Adrenal gland (tissue), 12 donors: Measurements from ENCODE around the gene CCSER1. TPM values are rescaled to one million over a fixed set of nuclear protein-coding genes. Genes with fewer than 3 reads are reported as not detected.

Experiments
- DNase-seq, 7 donors: peaks; one replicate each; pipeline ENCODE4 v3.0.0-alpha.2; 2019 to 2020
- H3K27ac ChIP-seq, 5 donors: fragments of 200-600 bp; sonication (generic) in 4 of 5; 1 replicate in 3 of 5; 2 replicates in 2 of 5; pipeline versions ENCODE4 v1.5.1 to v1.8.0; 2016 to 2020; ENCODE audit warnings: mild to moderate bottlenecking in 1 of 5
- H3K27me3 ChIP-seq: fragments of 200-600 bp; 2 replicates; pipeline ENCODE4 v1.8.0; 2021
- H3K36me3 ChIP-seq, 2 donors: fragments of 200-600 bp; replicated peaks in 1 of 2; 1 replicate in 1 of 2; 2 replicates in 1 of 2; pipeline versions ENCODE4 v1.5.1 to v1.8.0; 2018 to 2022
- H3K4me1 ChIP-seq, 2 donors: fragments of 200-600 bp; replicated peaks in 1 of 2; 1 replicate in 1 of 2; 2 replicates in 1 of 2; pipeline versions ENCODE4 v1.5.1 to v1.8.0; 2018 to 2021
- H3K4me3 ChIP-seq, 4 donors: fragments of 200-600 bp; sonication (generic) in 3 of 4; one replicate each; pipeline ENCODE4 v1.5.1; 2016 to 2018
- H3K9me3 ChIP-seq, 3 donors: fragments of 200-600 bp; sonication (generic) in 1 of 3; replicated peaks in 1 of 3; 1 replicate in 2 of 3; 2 replicates in 1 of 3; pipeline versions ENCODE4 v1.5.1 to v1.8.0; 2016 to 2021
- POLR2A ChIP-seq, 2 donors: fragments of 450-650 bp; IDR thresholded peaks; one replicate each; pipeline ENCODE4 v1.6.1; 2017; ENCODE audit warnings: antibody characterized with exemption in 2 of 2, mild to moderate bottlenecking in 2 of 2, moderate library complexity in 1 of 2
- WGBS, 4 donors: extraction: QIAGEN DNeasy Blood & Tissue Kit in 2 of 4; methylation state at CpG; one replicate each; pipeline versions ENCODE4 v1.1.5 to v1.1.7; 2013 to 2017; 5-methylcytosine and 5-hydroxymethylcytosine counted together
- intact Hi-C, 2 donors: fragments of 100-400 bp; cut with DNase I; formaldehyde crosslinking; loops; one replicate each; pipeline versions ENCODE4 v1.14.1 to v1.15.0; 2022 to 2023
- polyA plus RNA-seq, 3 donors: library from polyadenylated mRNA; stranded (reverse); fragments of 200-250 nt in 2 of 3; fragments of 350-450 nt in 1 of 3; fragmentation: Illumina TruSeq in 1 of 3; extraction: RNeasy Lipid Tissue Mini Kit (QIAGEN cat#74804) in 1 of 3; gene quantifications; one replicate each; pipeline ENCODE4 v1.2.3, GENCODE V29; 2013 to 2014
- total RNA-seq, 9 donors: library from RNA; depleted of rRNA in 4 of 9; stranded (reverse); fragments of >200 nt in 4 of 9; fragments of 120-200 nt in 1 of 9; fragmentation: NEBNext Ultra II Directional in 1 of 9; extraction: Animal tissue kit (Norgen Biotek cat#: 25700) in 1 of 9; gene quantifications; one replicate each; pipeline versions ENCODE4 v1.1.0 to v1.2.4, GENCODE V29; 2013 to 2023
- TF ChIP-seq, protein P1 (sequence below), 6 experiments: fragments of 450-650 bp in 4 of 6; fragments of 200-600 bp in 2 of 6; sonication (generic) in 1 of 6; IDR thresholded peaks; 1 replicate in 5 of 6; 2 replicates in 1 of 6; pipeline versions ENCODE4 v1.5.1 to v1.8.0; 2016 to 2021; ENCODE audit warnings: antibody characterized with exemption in 6 of 6, mild to moderate bottlenecking in 2 of 6, moderate library complexity in 1 of 6
- donor health status: healthy with polysubstance abuse.
- donor health status: Bipolar disorder and iron deficiency.
- donor health status: DM: yes; HTN: yes; CAD: no.
- donor health status: DM: no; HTN: no; CAD: no.
- donor health status: DM: no; HTN: no; CAD: no.
- donor health status: DM: yes; HTN: yes; CAD: no.

The CCSER1 gene
- total and polyA plus RNA-seq, 12 donors, result 0.14 to 11.7 (median 2.3) TPM; not detected in 1

DNA sequence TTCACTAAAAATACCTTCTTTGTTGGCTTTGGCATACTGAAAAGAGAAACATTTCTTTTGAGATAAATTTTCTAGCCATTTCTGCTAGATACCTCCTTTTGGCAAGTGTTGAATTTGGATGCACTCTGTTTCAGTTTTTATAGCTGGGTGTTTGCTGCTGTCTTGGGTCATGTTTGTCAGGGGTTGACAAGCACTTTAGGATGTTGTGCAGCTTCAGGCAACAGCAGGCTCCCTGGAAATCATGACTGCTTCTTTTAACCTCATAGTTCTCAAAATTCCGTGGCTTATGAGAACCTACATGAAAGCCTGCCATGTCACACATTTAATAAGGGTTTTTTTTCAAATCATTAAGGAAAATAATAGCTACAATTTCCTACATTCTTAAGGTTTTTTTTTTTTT, 36.7 kb downstream of the CCSER1 start:
- peaks cover 0 to 3% of the 10 kb centered on the region in 2 donors for H3K4me1 ChIP-seq
- H3K4me3 ChIP-seq, result no peak overlapping the region
- H3K9me3 ChIP-seq, result no peaks in the 10 kb centered on the region
- TF ChIP-seq, protein P1, sequence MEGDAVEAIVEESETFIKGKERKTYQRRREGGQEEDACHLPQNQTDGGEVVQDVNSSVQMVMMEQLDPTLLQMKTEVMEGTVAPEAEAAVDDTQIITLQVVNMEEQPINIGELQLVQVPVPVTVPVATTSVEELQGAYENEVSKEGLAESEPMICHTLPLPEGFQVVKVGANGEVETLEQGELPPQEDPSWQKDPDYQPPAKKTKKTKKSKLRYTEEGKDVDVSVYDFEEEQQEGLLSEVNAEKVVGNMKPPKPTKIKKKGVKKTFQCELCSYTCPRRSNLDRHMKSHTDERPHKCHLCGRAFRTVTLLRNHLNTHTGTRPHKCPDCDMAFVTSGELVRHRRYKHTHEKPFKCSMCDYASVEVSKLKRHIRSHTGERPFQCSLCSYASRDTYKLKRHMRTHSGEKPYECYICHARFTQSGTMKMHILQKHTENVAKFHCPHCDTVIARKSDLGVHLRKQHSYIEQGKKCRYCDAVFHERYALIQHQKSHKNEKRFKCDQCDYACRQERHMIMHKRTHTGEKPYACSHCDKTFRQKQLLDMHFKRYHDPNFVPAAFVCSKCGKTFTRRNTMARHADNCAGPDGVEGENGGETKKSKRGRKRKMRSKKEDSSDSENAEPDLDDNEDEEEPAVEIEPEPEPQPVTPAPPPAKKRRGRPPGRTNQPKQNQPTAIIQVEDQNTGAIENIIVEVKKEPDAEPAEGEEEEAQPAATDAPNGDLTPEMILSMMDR (IDR thresholded peaks at IDR 0.05), result no peak
- TF ChIP-seq POLR2A (IDR thresholded peaks at IDR 0.05), result no peak
- 45 to 84% (median 54%) methylated on average over 1 of the region's 1 CpG for WGBS, 4 donors
- no peaks in the 10 kb centered on the region for H3K36me3 ChIP-seq
- H3K27me3 ChIP-seq, result no peaks in the 10 kb centered on the region
- no peak overlapping the region for H3K27ac ChIP-seq
- no peak for DNase-seq
- intact Hi-C loops, result no loop called here

- 77 to 87% (median 82%) methylated on average over 5 of the region's 5 CpGs for WGBS, 4 donors
- no peaks in the 10 kb centered on the region for H3K36me3 ChIP-seq
- no peak overlapping the region for H3K4me3 ChIP-seq
- no peaks in the 10 kb centered on the region for H3K9me3 ChIP-seq
- TF ChIP-seq, protein P1 (IDR thresholded peaks at IDR 0.05), result no peak
- no peak for TF ChIP-seq POLR2A (IDR thresholded peaks at IDR 0.05)
- no peaks in the 10 kb centered on the region for H3K27me3 ChIP-seq
- H3K27ac ChIP-seq, result no peak overlapping the region
- intact Hi-C loops, result no loop called here
- no peak for DNase-seq
- peaks cover 0 to 3% of the 10 kb centered on the region in 2 donors for H3K4me1 ChIP-seq
Observed at GRCh38 chr4:90165883-90166282, 38.7 kb downstream of the CCSER1 start.

GRCh38 chr4:90171491-90171890, 44.3 kb downstream of the CCSER1 start:
- Histone ChIP-seq H3K36me3 (no peaks in the 10 kb centered on the region), H3K27me3 (no peaks in the 10 kb centered on the region), H3K9me3 (no peaks in the 10 kb centered on the region), H3K4me1 (no peaks in the 10 kb centered on the region), H3K27ac (no peak overlapping the region), H3K4me3 (no peak overlapping the region)
- DNase-seq, result no peak
- TF ChIP-seq, protein P1 (IDR thresholded peaks at IDR 0.05), result no peak
- no peak for TF ChIP-seq POLR2A (IDR thresholded peaks at IDR 0.05)
- intact Hi-C loops, result no loop called here
- 85 to 90% (median 87%) methylated on average over 2 of the region's 2 CpGs for WGBS, 4 donors

DNA sequence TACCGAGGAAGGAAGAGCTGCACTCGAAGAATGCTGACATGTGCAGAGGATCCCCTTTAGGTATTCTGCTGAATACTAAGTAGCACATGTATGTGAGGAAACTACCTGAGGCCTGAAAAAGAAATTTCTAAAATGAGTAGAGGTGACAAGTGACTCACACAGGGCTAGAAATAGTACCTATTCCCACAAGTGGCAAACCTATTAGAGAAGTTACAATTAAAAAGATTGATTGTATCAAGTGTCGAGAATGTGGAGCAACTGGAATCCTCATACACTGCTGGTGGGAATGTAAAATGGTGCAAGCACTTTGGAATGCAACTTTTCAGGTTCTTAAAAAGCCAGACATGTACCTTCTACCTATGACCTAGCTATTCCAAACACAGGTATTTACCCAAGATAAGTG, 47.4 kb downstream of the CCSER1 start:
- no peaks in the 10 kb centered on the region for H3K27me3 ChIP-seq
- TF ChIP-seq, protein P1 (IDR thresholded peaks at IDR 0.05), result no peak
- no peak for TF ChIP-seq POLR2A (IDR thresholded peaks at IDR 0.05)
- H3K4me3 ChIP-seq, result no peak overlapping the region
- no peak overlapping the region for H3K27ac ChIP-seq
- H3K4me1 ChIP-seq, result no peaks in the 10 kb centered on the region
- no peaks in the 10 kb centered on the region for H3K36me3 ChIP-seq
- WGBS, 4 donors, result 61 to 67% (median 66%) methylated on average over 3 of the region's 3 CpGs
- DNase-seq, result no peak
- intact Hi-C loops, result no loop called here
- H3K9me3 ChIP-seq, result no peaks in the 10 kb centered on the region
